Naive thymus-derived CD4-positive, alpha-beta T cell (primary cell): ENCODE data around the gene PIM3. TPM values are rescaled to one million over a fixed set of nuclear protein-coding genes. Genes with fewer than 3 reads are reported as not detected.

Experiments
- ATAC-seq: fragments of 150-1000 bp; cut with Tn5 transposase; 2 replicates; pipeline ENCODE4 v1.10.0; 2021; ENCODE audit warnings: mild to moderate bottlenecking, moderate library complexity
- CTCF ChIA-PET: fragments of 350-600 bp; sonication (Branson Sonifier 250); formaldehyde crosslinking; loops from one replicate; lab custom pipeline; 2021; ENCODE audit warnings: antibody characterized with exemption; lab: Charles Lee
- POLR2A ChIA-PET: fragments of 350-600 bp; sonication (Branson Sonifier 250); formaldehyde crosslinking; loops from one replicate; lab custom pipeline; 2021; ENCODE audit warnings: antibody characterized with exemption, inconsistent platforms; lab: Charles Lee
- DNase-seq, 9 donors: peaks; one replicate each; pipeline versions ENCODE4 v3.0.0 to v3.0.0-alpha.2; 2020 to 2022; ENCODE audit warnings: mixed read lengths in 1 of 9
- H3K27ac ChIP-seq: one replicate; pipeline ENCODE4 v1.7.0; 2013; ENCODE audit warnings: mild to moderate bottlenecking, low read depth, low read length, moderate library complexity
- H3K27me3 ChIP-seq, 2 donors: one replicate each; pipeline ENCODE4 v1.7.0; 2013; ENCODE audit warnings: low read length in 2 of 2, mild to moderate bottlenecking in 2 of 2, moderate library complexity in 2 of 2; ENCODE audit not compliant: control insufficient read depth in 2 of 2, insufficient read depth in 2 of 2
- H3K36me3 ChIP-seq, 3 experiments: 1 replicate in 2 of 3; 2 replicates in 1 of 3; pipeline ENCODE4 v1.7.0; 2013; ENCODE audit warnings: low read length in 3 of 3, mild to moderate bottlenecking in 3 of 3, moderate library complexity in 1 of 3; ENCODE audit not compliant: insufficient read depth in 3 of 3, control insufficient read depth in 2 of 3
- H3K4me1 ChIP-seq, 2 donors: one replicate each; pipeline ENCODE4 v1.7.0; 2013; ENCODE audit warnings: low read length in 2 of 2, mild to moderate bottlenecking in 2 of 2, moderate library complexity in 1 of 2; ENCODE audit not compliant: control insufficient read depth in 2 of 2, insufficient read depth in 2 of 2
- H3K4me3 ChIP-seq: 2 replicates; pipeline ENCODE4 v1.7.0; 2013; ENCODE audit warnings: mild to moderate bottlenecking, low read length
- H3K9me3 ChIP-seq, 3 experiments: 1 replicate in 2 of 3; 2 replicates in 1 of 3; pipeline ENCODE4 v1.7.0; 2013; ENCODE audit warnings: low read length in 3 of 3; ENCODE audit not compliant: control insufficient read depth in 2 of 3
- H3K27ac Mint-ChIP-seq, 9 donors: one replicate each; pipeline ENCODE4 v1.8.0; 2020 to 2022; ENCODE audit warnings: mixed read lengths in 9 of 9, mild to moderate bottlenecking in 8 of 9, moderate library complexity in 5 of 9, inconsistent platforms in 2 of 9
- H3K27me3 Mint-ChIP-seq, 5 donors: one replicate each; pipeline ENCODE4 v1.8.0; 2021 to 2022; ENCODE audit warnings: mixed read lengths in 5 of 5, mild to moderate bottlenecking in 1 of 5
- H3K36me3 Mint-ChIP-seq, 5 donors: one replicate each; pipeline ENCODE4 v1.8.0; 2020 to 2022; ENCODE audit warnings: mixed read lengths in 5 of 5, mild to moderate bottlenecking in 3 of 5, inconsistent platforms in 1 of 5
- H3K4me1 Mint-ChIP-seq, 7 donors: one replicate each; pipeline ENCODE4 v1.8.0; 2020 to 2022; ENCODE audit warnings: mixed read lengths in 7 of 7, mild to moderate bottlenecking in 3 of 7, inconsistent platforms in 1 of 7
- H3K4me3 Mint-ChIP-seq, 10 donors: one replicate each; pipeline ENCODE4 v1.8.0; 2020 to 2022; ENCODE audit warnings: mild to moderate bottlenecking in 10 of 10, mixed read lengths in 10 of 10, moderate library complexity in 6 of 10, inconsistent platforms in 2 of 10
- H3K9me3 Mint-ChIP-seq, 11 donors: one replicate each; pipeline ENCODE4 v1.8.0; 2020 to 2022; ENCODE audit warnings: mixed read lengths in 11 of 11, mild to moderate bottlenecking in 4 of 11, inconsistent platforms in 1 of 11, moderate library complexity in 1 of 11
- intact Hi-C, 2 donors: fragments of 100-400 bp; cut with micrococcal nuclease; formaldehyde crosslinking; loops; one replicate each; pipeline ENCODE4 v1.15.1; 2023
- polyA plus RNA-seq, 2 donors: library from polyadenylated mRNA; unstranded; fragments of 300-500 nt; fragmentation: Illumina TruSeq; gene quantifications; one replicate each; pipeline ENCODE4 v1.2.3, GENCODE V29; 2021
- total RNA-seq, 6 experiments: library from RNA in 5 of 6; stranded (reverse) in 5 of 6; gene quantifications; 1 replicate in 5 of 6; 2 replicates in 1 of 6; pipeline ENCODE4 v1.2.3 and lab custom pipeline; 2021 to 2026

Gene PIM3
- total and polyA plus RNA-seq, 7 experiments from 2014 or later, result 21.3 to 164 (median 54.6) TPM

GRCh38 chr22:49999063-49999945 is 38.7 kb downstream of the PIM3 start:
- H3K27ac Mint-ChIP-seq, result no peak overlapping the region
- Histone ChIP-seq H3K4me3 (no peak overlapping the region), H3K27me3 (no peaks in the 10 kb centered on the region), H3K4me1 (no peaks in the 10 kb centered on the region), H3K36me3 (no peaks in the 10 kb centered on the region), H3K9me3 (no peaks in the 10 kb centered on the region), H3K27ac (no peak overlapping the region)
- peak; percentile 78 for ATAC-seq
- H3K9me3 Mint-ChIP-seq, result peaks cover 0 to 6% (median 0%) of the 10 kb centered on the region in 11 donors
- intact Hi-C loops, result loop anchor here in 1 of 2 donors (10.0 kb wide), 1 partner anchor 175 kb away; the partner anchor contains the start of gene PANX2
- DNase-seq, result peak in 1 of 9 donors; percentile 60
- ChIA-PET POLR2A (no interaction called here), CTCF (no interaction called here)
- H3K4me1 Mint-ChIP-seq, result peaks cover 0 to 10% (median 8%) of the 10 kb centered on the region in 7 donors
- H3K36me3 Mint-ChIP-seq, result no peaks in the 10 kb centered on the region
- H3K4me3 Mint-ChIP-seq, result peak overlapping the region in 4 of 10 donors; percentile 6 to 37 (median 20)
- peaks cover 0 to 7% (median 0%) of the 10 kb centered on the region in 5 donors for H3K27me3 Mint-ChIP-seq

GRCh38 chr22:49999946-50000586 is 39.5 kb downstream of the PIM3 start:
- no peak overlapping the region for H3K4me3 Mint-ChIP-seq
- intact Hi-C loops, result loop anchor here in 1 of 2 donors (10.0 kb wide), 1 partner anchor 175 kb away; the partner anchor contains the start of gene PANX2
- no peak overlapping the region for H3K4me3 ChIP-seq
- no peaks in the 10 kb centered on the region for H3K4me1 ChIP-seq
- H3K27me3 Mint-ChIP-seq, result peaks cover 0 to 8% (median 2%) of the 10 kb centered on the region in 5 donors
- no peaks in the 10 kb centered on the region for H3K9me3 ChIP-seq
- no peak overlapping the region for H3K27ac Mint-ChIP-seq
- POLR2A ChIA-PET, result no interaction called here
- no peaks in the 10 kb centered on the region for H3K36me3 Mint-ChIP-seq
- DNase-seq (no peak), ATAC-seq (no peak)
- H3K4me1 Mint-ChIP-seq, result peaks cover 0 to 10% (median 8%) of the 10 kb centered on the region in 7 donors
- H3K9me3 Mint-ChIP-seq, result peaks cover 0 to 6% (median 0%) of the 10 kb centered on the region in 11 donors
- CTCF ChIA-PET, result no interaction called here
- H3K36me3 ChIP-seq, result no peaks in the 10 kb centered on the region
- no peak overlapping the region for H3K27ac ChIP-seq
- no peaks in the 10 kb centered on the region for H3K27me3 ChIP-seq

DNA sequence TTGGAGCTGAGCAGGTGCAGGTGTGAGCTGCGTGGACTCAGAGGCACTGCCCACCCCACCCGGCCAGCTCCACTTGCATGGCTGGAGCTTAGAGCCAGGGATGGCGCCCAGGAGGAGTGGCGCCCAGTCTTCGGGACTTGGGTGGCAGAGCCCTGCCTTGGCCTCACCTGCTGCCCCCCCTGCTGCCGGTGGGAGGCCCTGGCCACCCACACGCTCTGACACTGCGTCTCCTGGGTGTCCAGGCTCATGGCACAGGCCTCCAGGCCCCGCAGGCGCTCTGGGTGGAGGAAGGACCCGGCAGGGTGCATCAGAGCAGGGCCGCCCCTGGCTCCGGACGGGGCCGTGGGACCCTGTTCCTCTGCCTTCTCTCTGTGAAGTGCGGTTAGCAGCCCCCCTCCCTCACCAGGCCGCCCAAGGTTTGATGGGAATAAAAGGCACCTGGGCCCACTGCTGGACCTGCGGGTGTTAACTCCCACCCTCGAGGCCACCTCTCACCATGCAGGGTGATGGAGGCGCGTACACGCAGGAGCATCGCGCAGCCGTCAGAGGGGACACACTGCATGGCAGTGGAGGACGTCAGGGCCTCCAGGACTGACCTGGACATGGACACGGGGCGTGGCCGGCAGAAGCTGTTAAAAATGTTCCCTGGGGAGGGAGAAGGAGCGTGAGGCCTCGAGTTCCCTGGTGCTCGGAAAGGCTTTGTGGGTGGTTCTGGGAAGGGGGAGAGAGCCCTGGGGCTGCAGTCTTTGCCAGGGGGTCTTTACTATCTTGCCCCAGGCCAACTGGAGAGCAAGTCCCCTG is 40.2 kb downstream of the PIM3 start:
- no peaks in the 10 kb centered on the region for H3K9me3 ChIP-seq
- Mint-ChIP-seq H3K4me3 (no peak overlapping the region), H3K9me3 (peaks cover 0 to 6% (median 0%) of the 10 kb centered on the region in 11 donors), H3K4me1 (peaks cover 0 to 10% (median 8%) of the 10 kb centered on the region in 7 donors), H3K27me3 (peaks cover 0 to 10% (median 3%) of the 10 kb centered on the region in 5 donors), H3K27ac (no peak overlapping the region), H3K36me3 (no peaks in the 10 kb centered on the region)
- no peak for DNase-seq
- no peak overlapping the region for H3K27ac ChIP-seq
- no peaks in the 10 kb centered on the region for H3K4me1 ChIP-seq
- no peaks in the 10 kb centered on the region for H3K36me3 ChIP-seq
- POLR2A ChIA-PET, result no interaction called here
- intact Hi-C loops, result no loop called here
- no peak for ATAC-seq
- no peak overlapping the region for H3K4me3 ChIP-seq
- CTCF ChIA-PET, result no interaction called here
- no peaks in the 10 kb centered on the region for H3K27me3 ChIP-seq

GRCh38 chr22:50001388-50002231 is 41.0 kb downstream of the PIM3 start:
- H3K9me3 Mint-ChIP-seq, result peaks cover 0 to 6% (median 0%) of the 10 kb centered on the region in 11 donors
- H3K27me3 Mint-ChIP-seq, result peaks cover 0 to 10% (median 3%) of the 10 kb centered on the region in 5 donors
- H3K4me1 Mint-ChIP-seq, result peaks cover 0 to 10% (median 8%) of the 10 kb centered on the region in 7 donors
- H3K4me3 Mint-ChIP-seq, result peak overlapping the region in 1 of 10 donors; percentile 10
- DNase-seq (no peak), ATAC-seq (no peak)
- H3K36me3 ChIP-seq, result no peaks in the 10 kb centered on the region
- ChIA-PET CTCF (no interaction called here), POLR2A (no interaction called here)
- no peaks in the 10 kb centered on the region for H3K4me1 ChIP-seq
- H3K4me3 ChIP-seq, result no peak overlapping the region
- no peak overlapping the region for H3K27ac Mint-ChIP-seq
- no peaks in the 10 kb centered on the region for H3K9me3 ChIP-seq
- no peaks in the 10 kb centered on the region for H3K36me3 Mint-ChIP-seq
- intact Hi-C loops, result no loop called here
- H3K27me3 ChIP-seq, result no peaks in the 10 kb centered on the region
- H3K27ac ChIP-seq, result no peak overlapping the region

- H3K36me3 Mint-ChIP-seq, result no peaks in the 10 kb centered on the region
- Histone ChIP-seq H3K4me3 (no peak overlapping the region), H3K4me1 (no peaks in the 10 kb centered on the region), H3K27ac (no peak overlapping the region), H3K27me3 (no peaks in the 10 kb centered on the region), H3K9me3 (no peaks in the 10 kb centered on the region), H3K36me3 (no peaks in the 10 kb centered on the region)
- H3K27ac Mint-ChIP-seq, result no peak overlapping the region
- peaks cover 0 to 6% (median 0%) of the 10 kb centered on the region in 11 donors for H3K9me3 Mint-ChIP-seq
- POLR2A ChIA-PET, result no interaction called here
- peaks cover 0 to 10% (median 8%) of the 10 kb centered on the region in 7 donors for H3K4me1 Mint-ChIP-seq
- intact Hi-C loops, result no loop called here
- no peak overlapping the region for H3K4me3 Mint-ChIP-seq
- CTCF ChIA-PET, result no interaction called here
- ATAC-seq (no peak), DNase-seq (no peak)
- H3K27me3 Mint-ChIP-seq, result peaks cover 0 to 10% (median 3%) of the 10 kb centered on the region in 5 donors
Measured at GRCh38 chr22:50002791-50003190, 42.2 kb downstream of the PIM3 start.

DNA sequence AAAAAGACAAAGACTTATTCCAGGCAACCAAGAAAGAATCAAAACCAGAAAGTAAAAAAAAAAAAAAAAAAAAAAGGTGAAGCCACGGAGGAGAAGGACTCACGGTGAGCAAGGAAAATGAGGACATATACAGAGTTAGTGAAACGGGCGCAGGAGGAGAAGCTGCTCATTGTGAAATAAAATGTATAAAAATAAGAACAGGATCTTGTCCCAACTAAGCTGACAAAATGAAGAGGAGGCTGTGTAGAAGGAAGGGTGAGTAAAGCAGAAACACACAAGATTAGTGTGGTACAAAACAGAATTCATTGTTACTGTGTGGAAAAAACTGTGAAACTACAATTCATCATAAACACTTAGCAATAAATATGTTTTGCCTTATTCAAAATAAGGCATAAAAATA is 44.3 kb downstream of the PIM3 start:
- H3K9me3 ChIP-seq, result no peaks in the 10 kb centered on the region
- no peaks in the 10 kb centered on the region for H3K27me3 ChIP-seq
- no peaks in the 10 kb centered on the region for H3K36me3 ChIP-seq
- no peak overlapping the region for H3K27ac ChIP-seq
- CTCF ChIA-PET, result no interaction called here
- H3K9me3 Mint-ChIP-seq, result peaks cover 0 to 2% (median 0%) of the 10 kb centered on the region in 11 donors
- H3K4me3 ChIP-seq, result no peak overlapping the region
- no peak for DNase-seq
- intact Hi-C loops, result no loop called here
- no peaks in the 10 kb centered on the region for H3K36me3 Mint-ChIP-seq
- no peaks in the 10 kb centered on the region for H3K4me1 Mint-ChIP-seq
- H3K27ac Mint-ChIP-seq, result no peak overlapping the region
- H3K27me3 Mint-ChIP-seq, result peaks cover 0 to 13% (median 3%) of the 10 kb centered on the region in 5 donors
- POLR2A ChIA-PET, result no interaction called here
- no peak overlapping the region for H3K4me3 Mint-ChIP-seq
- no peak for ATAC-seq
- H3K4me1 ChIP-seq, result no peaks in the 10 kb centered on the region
